Medulla oblongata (tissue), 1 donor: Measurements from ENCODE around the gene PPP1R13B.
"Not testable (repeated sequence)": the region's sequence is repeated elsewhere in the genome, so short reads cannot be mapped to it uniquely, and the experiment has no call there.

Experiments
- DNase-seq: peaks from one replicate; pipeline ENCODE4 v3.0.0-alpha.2; 2015; ENCODE audit errors: extremely low spot score

PPP1R13B gene

DNA sequence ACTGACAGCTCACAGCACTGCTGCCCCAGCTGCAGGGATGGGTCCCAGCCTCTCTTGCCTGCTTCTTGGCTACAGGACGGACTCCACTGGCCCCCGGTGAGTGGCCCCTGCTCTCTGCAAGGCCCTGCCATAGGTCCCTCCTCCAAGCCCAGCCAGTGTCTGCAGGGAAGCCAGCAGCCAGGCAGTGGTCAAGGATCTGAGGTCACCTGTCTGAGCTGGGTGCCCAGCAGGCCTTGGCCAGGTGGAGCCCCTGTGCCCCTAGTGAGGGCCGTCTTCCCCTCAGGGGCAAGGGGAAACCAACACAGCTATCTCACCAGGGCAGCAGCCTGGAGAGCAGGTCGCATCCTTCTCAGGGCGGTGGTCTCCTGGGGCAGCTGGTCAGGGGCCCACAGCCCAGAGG is 145.3 kb downstream of the PPP1R13B start:
- DNase-seq = no peak

DNA sequence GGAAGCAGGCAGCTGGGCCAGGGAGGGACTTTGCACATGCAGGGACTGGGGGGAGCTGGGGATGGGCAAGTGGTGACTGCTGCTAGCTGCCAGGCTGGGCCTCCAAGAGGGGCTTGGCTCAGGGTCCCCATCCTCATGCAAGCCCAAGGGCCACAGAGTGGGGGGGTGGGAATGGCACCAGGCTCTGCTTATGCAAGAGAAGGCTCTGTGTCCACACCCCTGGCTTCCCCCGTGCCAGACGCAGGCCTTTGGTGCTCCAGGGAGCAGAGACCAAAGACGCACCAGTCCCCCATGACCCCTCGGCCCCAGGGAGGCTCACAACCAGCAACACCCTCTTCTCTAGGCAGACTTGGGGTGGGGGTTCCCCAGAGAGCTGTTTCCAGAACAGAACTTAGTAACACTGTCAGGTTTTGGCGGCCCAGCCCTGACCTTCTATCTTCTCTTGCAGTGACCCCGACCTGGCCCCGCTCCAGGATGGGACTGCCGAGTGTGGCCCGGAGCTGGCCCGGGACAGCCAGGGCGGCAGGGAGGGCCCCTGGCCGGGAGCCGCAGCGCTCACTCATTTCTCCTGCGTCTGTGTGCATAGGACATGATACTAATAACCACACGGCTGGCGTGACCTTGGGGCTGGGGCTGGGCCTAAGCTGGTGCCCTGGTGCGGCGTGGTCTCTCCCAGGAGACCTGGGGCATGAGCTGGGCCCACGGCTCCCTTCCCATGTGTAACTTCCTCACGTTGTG is 146.5 kb downstream of the PPP1R13B start:
- DNase-seq = no peak

DNA sequence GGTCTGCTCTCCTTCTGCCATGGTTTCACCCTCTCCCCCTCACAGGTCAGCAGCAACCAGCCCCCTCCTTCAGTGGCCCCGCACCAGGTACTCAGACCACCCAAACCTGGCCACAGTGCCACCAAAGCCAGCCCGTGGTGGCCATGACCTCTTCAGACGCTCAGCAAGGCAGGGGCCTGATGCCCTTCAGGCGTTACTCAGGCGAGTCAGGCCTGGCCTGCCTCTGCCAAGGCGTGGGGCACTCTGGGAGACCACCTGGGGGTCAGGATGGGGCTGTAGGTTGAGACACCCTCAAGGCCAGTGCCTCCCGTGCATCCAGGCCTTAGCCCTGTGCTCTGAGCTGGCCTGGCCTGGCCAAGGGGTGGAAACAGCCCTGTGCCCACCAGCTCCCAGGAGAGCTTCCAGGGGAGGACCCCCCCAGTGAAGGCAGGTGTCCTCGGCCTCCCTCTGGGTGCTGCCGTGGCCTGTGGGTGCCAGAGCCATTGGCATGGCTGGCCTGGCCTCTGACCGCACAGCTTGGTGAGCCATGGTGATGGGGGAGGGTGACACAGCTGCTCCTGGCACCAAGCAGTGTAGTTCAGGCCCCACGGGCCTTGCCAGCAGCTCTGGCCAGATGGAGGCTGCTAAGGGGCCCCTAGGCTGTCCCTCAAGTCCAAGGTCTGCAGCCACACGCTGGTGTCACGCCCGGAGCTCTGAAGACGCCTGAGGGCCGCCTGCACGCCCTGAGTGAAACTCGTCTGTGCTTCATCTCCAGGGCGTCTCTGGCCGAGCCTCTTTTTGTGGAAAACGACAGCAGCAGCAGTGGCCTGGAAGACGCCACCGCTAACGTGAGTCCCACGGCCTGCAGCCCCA is 147.2 kb downstream of the PPP1R13B start:
- peak; percentile 67 for DNase-seq

DNA sequence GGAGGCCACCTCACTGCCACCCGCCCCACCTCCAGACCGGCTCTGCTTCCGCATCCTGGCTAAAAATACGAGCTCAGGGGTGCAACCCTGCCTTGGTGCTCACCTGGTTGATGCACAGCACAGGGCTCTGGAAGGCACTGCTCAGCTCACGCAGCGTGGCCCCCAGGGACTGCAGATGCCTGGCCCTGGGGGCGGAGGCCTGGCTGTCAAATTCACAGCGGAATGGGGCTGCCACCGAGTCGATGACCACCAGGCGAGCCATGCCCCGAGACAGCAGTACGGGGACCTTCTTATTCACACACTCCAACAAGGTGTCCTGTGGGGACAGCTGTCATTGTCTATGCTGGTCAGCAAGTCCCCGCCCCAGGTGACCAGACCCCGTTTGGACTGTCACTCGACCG is 148.1 kb downstream of the PPP1R13B start:
- no peak for DNase-seq

DNA sequence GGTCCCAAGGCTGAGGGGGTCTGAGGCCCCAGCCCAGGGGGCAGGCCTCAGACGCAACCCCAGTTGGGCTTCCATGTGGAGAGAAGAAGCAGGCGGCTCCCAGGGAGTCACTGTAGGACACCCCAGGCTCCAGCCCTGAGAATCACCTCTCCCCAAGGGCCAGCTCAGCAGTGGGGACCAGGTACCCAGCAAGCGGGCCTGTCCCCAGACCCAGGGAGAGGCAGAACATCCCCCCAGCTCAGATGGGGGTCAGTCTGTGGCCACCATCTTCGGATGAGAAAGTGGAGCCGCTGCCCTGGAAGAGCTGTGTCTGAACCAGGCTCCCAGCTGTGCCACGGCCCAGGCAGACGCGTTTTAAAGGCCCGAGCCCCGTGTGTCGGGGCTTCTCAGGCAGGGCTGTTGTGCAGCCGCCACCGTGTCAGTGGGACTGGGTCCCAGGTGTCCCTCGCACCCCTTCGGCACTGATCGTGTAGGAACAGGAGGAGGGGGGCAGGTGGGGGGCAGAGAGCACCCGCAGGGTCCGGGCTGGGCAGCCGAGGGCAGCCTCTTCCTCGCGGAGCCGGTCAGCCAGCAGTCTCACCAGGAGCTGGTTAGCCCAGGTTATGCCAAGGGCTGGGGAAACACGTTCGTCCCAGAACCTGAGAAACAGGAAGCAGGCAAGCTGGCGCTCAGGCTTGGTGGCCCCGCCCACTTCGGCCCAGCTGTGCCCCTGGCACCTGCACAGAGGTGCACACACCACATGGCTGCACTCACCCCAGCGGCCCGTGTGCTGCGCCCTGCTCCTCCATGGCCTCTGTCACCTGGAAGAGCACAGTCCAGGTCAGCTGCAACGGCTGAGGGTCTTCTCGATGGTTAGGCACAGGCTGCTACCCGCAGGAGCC is 148.8 kb downstream of the PPP1R13B start:
- DNase-seq = no peak

DNA sequence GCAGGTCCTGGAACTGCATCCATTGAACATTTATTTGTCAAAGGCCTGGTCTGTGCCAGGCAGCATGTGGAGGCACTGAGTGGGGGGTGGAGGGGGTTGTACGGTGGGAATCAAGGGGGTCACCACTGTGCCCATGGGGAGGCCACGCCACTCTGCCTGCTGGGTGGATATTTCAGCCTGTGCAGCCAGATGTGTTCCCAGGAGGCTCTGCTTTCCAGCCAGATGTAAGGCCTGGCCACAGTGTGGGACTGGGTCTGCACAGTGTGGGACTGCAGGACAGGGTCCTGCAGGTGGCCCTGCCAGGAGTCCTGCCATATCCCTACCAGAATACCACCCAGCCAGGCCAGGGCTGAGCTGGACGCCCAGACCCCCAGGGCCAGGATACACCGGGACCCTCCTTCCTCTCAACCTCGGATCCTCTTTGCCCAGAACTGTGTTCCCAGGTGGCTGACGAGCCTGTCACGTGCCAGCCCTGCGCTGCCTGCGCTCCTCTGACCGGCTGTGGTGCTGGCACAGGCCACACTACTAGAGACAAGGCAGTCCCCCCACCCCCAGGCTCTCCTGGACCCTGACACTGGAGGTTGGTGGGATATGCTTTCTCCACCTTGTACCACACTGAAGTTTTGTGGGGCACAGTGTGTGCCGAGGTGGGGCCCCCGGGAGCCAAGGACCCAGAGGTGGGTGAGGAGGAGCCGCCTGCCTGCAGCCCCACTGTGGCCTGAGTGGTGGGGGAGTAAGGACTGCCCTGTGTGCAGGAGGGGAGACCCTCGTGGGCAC is 149.6 kb downstream of the PPP1R13B start:
- DNase-seq = no peak

DNA sequence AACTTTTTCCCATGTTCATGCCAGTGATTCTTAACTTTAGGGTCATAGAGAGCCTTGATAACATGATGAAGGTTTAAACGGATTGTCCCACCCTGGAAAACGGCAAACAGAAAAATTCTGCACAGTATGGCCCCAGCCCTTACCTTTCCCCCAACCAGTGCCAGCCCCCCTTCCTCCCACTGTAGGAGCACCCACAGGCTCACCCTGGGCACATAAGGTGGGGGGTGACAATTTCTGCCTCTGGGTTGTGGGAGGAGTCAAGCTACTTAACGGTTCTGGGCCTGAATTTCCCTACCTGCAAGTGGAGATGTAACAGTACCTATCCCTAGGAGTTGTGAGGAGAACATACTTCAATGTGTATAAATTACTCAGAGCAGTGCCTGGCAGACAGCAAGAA is 150.2 kb downstream of the PPP1R13B start:
- no peak for DNase-seq

DNA sequence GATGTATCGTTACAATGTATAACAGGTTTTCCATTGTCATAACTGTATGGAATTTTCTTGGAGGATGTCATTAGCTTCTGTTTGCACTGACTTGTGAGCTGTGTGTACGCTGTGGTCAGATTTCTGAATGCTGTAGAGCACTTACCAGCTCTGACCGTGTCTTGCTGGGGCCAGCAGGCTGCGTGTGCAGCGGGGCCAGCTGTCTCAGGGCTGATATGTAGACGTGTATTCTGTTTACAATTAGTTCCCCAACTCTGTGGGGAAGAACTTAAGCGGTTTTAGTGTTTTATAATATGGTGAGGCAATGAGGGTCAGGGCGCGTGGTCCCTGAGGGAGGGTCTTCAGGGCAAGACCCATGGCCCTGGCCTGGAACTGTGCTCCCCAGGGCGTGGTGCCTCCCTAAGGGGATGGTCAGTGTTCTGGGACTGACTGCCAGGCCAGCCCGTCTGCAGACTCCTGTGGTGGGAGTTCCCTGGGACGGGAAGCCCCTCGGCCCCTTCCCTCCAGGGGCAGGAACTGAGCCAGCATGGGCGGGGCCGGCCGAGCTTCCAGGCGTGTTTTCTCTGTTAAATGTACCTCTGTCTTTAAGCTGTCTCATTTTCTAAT is 150.8 kb downstream of the PPP1R13B start:
- DNase-seq = no peak

DNA sequence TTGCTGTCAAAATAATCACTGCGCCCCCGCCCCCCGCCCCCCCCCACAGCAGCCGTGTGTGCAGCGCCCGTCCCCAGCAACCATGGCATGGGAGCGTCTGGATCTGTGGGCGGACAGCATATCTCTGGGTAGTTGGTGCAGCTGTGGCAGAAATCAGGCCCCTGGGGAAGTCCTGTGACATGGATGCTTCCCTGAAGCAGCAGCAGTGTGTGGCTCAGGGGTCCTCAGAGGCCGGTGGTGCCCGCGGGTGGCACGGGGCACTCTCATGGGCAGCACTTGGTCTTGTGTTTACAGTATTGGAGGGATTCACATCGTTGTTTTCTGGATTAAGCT is 151.3 kb downstream of the PPP1R13B start:
- no peak for DNase-seq

DNA sequence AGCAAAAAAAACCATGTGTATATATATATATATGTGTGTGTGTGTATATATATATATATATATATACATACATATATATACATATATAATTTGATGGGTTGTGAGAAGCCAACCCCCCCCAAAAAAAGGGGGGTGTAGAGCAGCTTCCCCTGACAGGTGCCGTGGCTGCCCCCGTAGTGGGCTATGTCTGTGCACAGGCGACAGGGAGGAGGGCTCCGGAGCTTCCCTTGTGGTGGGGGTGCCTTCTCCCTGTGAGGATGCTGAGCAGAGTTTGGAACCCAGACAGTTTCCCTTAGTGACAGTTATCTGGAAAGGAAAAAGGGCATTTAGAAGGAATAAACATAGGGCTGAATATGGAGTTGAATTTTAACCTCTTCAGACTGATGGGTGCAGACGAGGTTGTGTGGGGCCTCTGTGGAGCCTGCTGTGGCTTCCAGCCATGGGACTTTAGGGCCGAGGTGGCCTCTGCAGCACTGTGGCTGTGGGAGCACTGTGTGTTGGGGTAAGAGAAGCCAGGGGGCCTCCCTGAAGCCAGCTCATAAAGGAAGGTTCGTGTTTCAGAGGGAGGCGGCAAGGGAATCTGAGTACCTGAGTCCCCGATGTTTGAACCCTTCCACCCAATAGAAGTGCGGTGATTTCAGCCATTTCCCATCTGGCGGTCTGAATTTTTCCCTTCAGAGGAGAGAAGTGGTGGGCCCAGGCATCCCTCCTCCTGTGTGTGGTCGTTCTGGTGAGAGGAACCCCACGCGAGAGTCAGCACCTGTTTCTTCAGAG is 151.9 kb downstream of the PPP1R13B start:
- DNase-seq = no peak

DNA sequence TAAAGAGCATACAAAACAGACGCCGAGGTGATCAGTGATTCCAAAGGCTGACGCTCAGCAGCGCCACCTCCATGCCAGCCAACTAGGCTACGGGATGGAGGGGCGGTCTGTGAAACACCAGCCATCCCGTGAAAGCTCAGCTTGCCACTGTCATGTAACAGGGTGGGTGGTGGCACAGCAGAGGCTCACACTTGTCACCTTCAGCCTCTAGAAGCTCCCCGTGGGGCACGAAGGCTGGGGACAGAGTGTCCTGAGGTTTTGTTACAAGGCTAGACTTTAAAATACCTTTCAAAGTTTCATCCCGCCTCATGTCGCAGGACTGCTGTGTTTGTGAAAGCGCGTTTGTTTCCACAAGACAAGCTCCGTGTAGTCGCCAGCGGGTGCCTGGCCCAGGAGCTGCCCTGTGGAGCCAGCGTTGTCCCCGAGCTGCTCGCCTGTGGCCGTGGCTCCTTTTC is 152.8 kb downstream of the PPP1R13B start:
- DNase-seq = no peak

DNA sequence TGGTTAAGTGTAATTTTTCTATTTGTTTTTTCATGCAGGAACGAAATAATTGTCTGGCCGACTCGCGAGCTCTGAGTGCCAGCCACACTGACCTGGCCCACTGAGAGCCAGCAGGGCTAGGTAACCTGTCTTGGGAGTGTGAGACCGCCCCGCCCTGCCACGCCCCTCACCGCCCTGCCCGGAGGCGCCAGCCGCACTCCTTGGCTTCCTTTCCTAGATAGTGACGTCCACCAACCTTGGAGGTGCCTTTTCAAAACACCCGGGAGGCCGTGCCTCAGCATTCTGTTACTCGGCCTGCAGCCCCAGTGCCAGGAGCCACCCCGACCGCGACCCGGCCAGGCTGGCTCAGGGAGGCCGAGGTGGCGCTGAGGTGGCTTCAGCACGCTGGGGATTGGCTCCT is 153.9 kb downstream of the PPP1R13B start:
- no peak for DNase-seq

DNA sequence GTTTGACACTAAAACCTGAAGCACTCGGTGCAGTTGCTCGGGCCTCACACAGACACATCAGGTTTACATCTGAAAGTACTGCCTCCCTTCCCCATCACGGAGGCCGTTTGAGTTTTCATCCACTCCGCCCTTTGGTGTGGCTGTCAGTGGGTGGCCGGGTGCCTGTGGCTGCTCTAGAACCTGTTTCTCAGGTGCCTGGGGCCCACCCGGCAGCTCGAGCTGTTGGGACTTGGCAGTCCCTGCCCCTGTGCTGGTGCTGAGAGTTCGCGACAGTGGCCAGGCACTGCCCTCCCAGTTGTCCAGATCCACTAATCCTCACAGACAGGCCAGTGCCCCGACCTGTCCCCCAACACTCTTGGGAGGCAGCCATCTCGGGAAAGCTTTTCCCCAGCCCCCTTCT is 154.5 kb downstream of the PPP1R13B start:
- no peak for DNase-seq

DNA sequence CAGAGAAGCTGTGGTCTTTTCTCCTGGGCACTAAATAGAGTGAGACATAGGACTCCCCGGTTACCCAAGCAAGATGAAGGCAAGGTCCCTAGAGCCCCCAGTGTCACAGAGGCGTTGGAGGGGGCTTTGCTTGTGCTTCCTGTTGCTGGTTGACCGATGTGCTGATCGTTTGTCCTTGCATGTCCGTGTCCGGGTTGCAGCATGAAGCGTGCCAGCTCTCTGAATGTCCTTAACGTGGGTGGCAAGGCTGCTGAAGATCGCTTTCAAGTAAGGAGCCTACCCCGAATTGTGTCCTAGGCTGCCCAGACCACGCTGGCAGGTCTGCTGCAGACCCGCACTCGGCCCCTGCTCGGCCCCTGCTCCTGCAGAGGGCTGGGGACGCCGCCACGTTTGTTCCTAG is 155.2 kb downstream of the PPP1R13B start:
- DNase-seq = no peak

DNA sequence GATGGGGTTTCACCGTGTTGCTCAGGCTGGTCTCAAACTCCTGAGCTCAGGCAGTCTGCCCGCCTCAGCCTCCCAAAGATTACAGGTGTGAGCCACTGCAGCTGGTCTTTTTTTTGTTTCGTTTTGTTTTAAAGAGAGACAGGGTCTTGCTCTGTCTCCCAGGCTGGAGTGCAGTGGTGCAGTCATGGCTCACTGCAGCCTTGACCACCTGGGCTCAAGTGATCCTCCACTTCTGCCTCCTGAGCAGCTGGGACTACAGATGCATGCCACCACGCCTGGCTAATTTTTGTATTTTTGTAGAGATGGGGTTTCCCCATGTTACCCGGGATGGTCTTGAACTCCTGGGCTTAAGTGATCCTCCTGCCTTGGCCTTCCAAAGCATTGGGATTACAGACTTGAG is 155.7 kb downstream of the PPP1R13B start:
- not testable (repeated sequence) for DNase-seq

DNA sequence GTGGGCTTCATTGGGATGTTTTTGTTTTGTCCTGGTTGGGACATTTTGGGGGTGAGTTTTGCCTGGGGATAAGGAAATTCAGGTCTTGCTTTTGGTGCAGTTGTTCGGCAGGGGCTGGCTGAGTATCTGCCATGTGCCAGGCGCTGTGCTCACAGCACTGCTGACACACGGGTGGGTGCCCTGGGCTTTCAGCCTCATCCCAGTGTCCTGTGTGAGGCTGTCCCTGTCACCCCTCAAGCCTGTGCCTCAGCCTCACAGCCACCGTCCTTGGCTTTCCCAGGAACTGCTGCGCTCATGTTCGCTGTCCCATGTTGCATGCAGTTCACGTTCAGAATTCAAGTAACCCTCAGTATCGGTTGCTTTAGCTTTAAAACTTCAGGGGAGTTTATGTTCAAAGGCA is 157.0 kb downstream of the PPP1R13B start:
- no peak for DNase-seq

DNA sequence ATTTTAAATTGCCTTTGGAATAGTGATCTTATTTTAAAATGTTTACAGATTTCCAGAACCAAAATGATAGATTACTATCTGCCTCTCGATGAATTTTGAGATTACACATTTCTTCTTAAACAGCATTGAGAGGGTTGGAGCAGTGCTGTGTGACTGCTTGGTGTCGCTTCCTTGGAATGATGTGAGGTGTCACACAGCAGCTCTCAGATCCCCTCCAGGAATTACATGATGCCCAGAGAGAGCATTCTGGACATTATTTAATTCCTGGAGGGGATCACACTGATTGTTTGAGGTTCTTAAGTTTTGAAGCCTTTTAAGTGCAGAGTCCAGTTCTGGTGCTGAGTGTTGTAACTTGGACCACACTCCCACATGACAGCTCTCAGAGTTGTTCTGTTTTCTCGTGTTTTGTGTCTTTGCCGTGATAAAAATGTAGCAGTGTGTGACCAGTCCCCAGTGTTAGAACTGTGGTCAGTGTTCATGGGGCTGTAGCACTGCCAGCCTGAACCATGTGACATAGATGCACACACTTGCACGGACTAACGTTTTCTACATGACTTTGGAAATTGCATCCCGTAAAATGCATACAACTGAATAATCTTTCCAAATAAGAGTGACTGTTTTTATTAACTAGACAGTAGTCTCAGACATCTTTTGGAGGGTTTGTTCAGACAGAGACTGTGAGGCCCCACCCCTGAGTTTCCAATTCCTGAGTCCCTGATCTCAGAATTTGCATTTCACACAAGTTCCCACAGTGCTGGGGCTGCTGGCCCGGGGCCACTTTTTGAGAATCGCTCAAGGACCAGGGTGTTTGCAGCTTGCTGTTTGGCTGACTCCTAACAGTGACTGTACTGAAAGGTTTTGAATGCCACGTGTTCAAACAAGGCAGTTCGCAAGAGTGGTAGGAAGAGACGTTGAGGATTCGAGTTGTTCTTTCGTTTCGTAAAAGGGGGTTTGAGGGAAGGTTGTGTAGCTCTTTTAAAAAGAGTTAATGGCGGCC is 158.2 kb downstream of the PPP1R13B start:
- DNase-seq = peak; percentile 78

DNA sequence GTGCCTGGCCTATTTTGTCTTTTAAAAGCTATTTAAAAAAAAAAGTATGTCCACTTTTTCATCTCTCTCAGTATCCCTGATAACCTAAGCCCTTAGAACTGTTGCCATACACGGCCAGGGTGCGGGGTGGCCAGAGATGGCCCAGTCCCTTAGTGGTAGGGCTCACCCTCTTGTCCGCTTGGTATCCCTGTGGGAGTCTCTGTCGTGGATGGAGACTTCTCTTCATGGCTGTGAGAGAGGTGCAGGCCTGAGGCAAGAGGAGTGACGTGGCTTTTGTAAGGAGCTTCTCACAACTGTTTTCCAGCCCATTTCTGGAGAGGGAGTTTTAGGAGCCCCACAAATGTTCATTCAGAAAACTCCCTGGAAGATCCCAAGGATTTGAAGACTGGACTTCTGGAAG is 158.9 kb downstream of the PPP1R13B start:
- no peak for DNase-seq

DNA sequence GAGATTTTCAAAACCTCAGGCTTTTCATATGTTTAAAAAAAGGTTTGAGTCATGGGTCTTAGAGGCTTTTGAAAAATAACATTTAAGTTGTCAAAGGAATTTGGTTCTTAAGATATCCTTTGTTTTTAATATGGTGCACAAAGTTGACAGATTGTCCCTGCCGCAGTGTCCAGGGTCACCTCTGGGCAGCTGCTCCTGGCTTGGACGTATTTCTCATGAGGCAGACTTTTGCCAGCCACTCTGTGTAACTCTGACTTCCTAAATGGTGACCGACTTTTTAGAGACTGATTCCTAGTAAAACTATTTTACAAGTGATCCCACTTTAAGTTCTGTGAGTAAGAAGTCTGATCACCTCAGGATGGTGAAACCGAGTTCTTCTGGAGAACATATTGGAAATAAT is 159.7 kb downstream of the PPP1R13B start:
- DNase-seq = no peak
